ENCODE measurements around the gene IGFBP3.

The IGFBP3 gene

GRCh38 chr7:45938626-45939302, 17.7 kb upstream of the IGFBP3 start:
- H3K4me3 ChIP-seq (ENCODE audit: control insufficient read depth, low read depth, low read length): no peak overlapping the region

DNA sequence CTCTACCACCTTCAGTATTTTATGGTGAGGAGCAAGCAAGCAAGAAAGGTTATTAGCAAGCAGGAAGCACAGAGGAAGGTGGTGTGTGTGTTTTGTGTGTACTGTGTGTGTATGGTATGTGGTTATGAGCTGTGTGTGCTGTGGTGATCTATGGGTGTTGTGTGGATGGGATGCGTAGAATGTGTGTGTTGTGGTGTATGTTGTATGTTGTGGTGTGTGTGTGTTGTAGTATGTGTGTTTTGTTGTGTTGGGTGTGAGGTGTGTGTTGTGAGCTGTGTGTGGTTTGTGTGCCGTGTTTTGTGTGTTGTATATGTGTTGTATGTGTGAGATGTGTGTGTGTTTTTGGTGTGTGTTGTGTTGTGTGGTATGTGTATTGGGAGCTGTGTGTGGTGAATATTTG, 16.8 kb upstream of the IGFBP3 start:
- no peak overlapping the region for H3K4me3 ChIP-seq (ENCODE audit: control insufficient read depth, low read depth, low read length)
- DNase-seq (ENCODE audit: low read depth): no peak
- TF ChIP-seq, protein P1, sequence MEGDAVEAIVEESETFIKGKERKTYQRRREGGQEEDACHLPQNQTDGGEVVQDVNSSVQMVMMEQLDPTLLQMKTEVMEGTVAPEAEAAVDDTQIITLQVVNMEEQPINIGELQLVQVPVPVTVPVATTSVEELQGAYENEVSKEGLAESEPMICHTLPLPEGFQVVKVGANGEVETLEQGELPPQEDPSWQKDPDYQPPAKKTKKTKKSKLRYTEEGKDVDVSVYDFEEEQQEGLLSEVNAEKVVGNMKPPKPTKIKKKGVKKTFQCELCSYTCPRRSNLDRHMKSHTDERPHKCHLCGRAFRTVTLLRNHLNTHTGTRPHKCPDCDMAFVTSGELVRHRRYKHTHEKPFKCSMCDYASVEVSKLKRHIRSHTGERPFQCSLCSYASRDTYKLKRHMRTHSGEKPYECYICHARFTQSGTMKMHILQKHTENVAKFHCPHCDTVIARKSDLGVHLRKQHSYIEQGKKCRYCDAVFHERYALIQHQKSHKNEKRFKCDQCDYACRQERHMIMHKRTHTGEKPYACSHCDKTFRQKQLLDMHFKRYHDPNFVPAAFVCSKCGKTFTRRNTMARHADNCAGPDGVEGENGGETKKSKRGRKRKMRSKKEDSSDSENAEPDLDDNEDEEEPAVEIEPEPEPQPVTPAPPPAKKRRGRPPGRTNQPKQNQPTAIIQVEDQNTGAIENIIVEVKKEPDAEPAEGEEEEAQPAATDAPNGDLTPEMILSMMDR (IDR thresholded peaks at IDR 0.05; ENCODE audit: control insufficient read depth, insufficient read depth, low read depth, low read length, missing control alignments): no peak

More at GRCh38 chr7:45938626-45939302, 17.7 kb upstream of the IGFBP3 start:
- DNase-seq (ENCODE audit: low read depth): no peak
- TF ChIP-seq, protein P1 (IDR thresholded peaks at IDR 0.05; ENCODE audit: control insufficient read depth, insufficient read depth, low read depth, low read length, missing control alignments): no peak

DNA sequence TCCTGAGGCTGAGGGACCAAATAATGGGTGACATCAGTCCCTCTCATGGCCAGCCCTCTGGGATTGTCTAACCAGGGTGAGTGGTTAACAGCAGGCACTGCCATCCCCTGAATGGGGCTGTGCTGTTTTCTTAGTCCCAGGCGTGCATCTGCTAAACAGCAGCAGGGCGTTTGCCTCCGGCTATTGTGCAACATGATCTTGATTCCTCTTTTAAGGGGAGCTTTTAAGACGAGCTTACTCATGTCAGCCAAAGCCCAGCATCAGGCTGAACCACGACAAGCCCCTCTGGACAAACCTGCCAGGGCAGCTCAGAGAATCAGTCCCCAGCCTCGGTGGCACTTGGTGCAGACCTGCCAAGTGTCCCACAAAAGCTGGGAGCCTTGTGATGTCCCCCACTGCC, 16.2 kb upstream of the IGFBP3 start:
- no peak overlapping the region for H3K4me3 ChIP-seq (ENCODE audit: control insufficient read depth, low read depth, low read length)
- DNase-seq (ENCODE audit: low read depth): no peak
- TF ChIP-seq, protein P1 (IDR thresholded peaks at IDR 0.05; ENCODE audit: control insufficient read depth, insufficient read depth, low read depth, low read length, missing control alignments): no peak

- H3K4me3 ChIP-seq (ENCODE audit: control insufficient read depth, low read depth, low read length): no peak overlapping the region
- TF ChIP-seq, protein P1 (IDR thresholded peaks at IDR 0.05; ENCODE audit: control insufficient read depth, insufficient read depth, low read depth, low read length, missing control alignments): no peak
- no peak for DNase-seq (ENCODE audit: low read depth)
Measured at GRCh38 chr7:45930967-45931366, 9.9 kb upstream of the IGFBP3 start.

DNA sequence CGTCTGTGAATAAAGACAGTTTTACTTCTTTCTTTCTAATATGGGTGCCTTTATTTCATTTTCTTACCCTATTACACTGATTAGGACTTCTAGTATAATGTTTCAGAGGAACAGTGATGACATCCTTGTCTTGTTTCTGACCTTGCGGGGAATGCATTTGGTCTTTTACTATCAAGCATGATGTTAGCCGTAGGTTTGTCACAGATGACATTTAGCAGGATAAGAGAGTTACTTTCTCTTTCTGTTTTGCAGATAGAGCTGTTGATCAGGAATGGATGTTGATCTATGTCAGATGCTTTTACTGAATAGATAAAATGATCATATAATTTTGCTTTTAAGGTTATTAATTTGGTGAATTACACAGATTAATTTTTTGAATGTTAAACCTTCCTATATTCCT, 6.6 kb upstream of the IGFBP3 start:
- DNase-seq (ENCODE audit: low read depth): no peak
- TF ChIP-seq, protein P1 (IDR thresholded peaks at IDR 0.05; ENCODE audit: control insufficient read depth, insufficient read depth, low read depth, low read length, missing control alignments): no peak
- H3K4me3 ChIP-seq (ENCODE audit: control insufficient read depth, low read depth, low read length): no peak overlapping the region

GRCh38 chr7:45924283-45924682, 3.2 kb upstream of the IGFBP3 start:
- DNase-seq (ENCODE audit: low read depth): peak; percentile 59
- TF ChIP-seq, protein P1 (IDR thresholded peaks at IDR 0.05; ENCODE audit: control insufficient read depth, insufficient read depth, low read depth, low read length, missing control alignments): no peak
- H3K4me3 ChIP-seq (ENCODE audit: control insufficient read depth, low read depth, low read length): no peak overlapping the region

Measured in AG09309 (cell line).